G401 (cell line): Measurements from ENCODE around the gene FKBP5. TPM values are rescaled to one million over a fixed set of nuclear protein-coding genes. Genes with fewer than 3 reads are reported as not detected.

Experiments used
- DNase-seq: peaks from one replicate; pipeline ENCODE4 v3.0.0-alpha.2; 2015; ENCODE audit warnings: low spot score
- in situ Hi-C: cut with HindIII; loops from 2 replicates; pipeline ENCODE4 v1.10.0; 2016; ENCODE audit warnings: low sequenced_read_pairs, mixed read lengths
- total RNA-seq: library from RNA; depleted of rRNA; stranded (reverse); fragments of >200 nt; shearing (Covaris generic); gene quantifications from 2 replicates; pipeline ENCODE4 v1.2.3, GENCODE V29; 2014; rRNA removed

FKBP5 gene
- total RNA-seq, 1 experiment from 2014 or later, result 33.5 TPM

- DNase-seq, result no peak
- in situ Hi-C loops, result no loop called here
Observed at GRCh38 chr6:35532126-35532525, 156.6 kb downstream of the FKBP5 start.

- in situ Hi-C loops, result no loop called here
- DNase-seq, result no peak
Observed at GRCh38 chr6:35524380-35525020, 164.2 kb downstream of the FKBP5 start.

Other genes starting within 250 kb of the FKBP5 start
- gene FANCE, start 236.6 kb downstream of the FKBP5 start, total RNA-seq, result 21.0 and 22.2 TPM in 2 replicates
- gene RPL10A, start 220.5 kb downstream of the FKBP5 start, total RNA-seq, result 3,184 and 4,000 TPM in 2 replicates
- gene TEAD3, start 191.8 kb downstream of the FKBP5 start, total RNA-seq, result 15.6 and 19.4 TPM in 2 replicates
- not detected in 2 replicates for gene TULP1, start 176.0 kb downstream of the FKBP5 start, total RNA-seq
- 0.68 TPM in 1 of 2 replicates, not detected in the other for gene ARMC12, start 48.1 kb upstream of the FKBP5 start, total RNA-seq
- not detected in 2 replicates for gene CLPSL2, start 87.7 kb upstream of the FKBP5 start, total RNA-seq
- not detected in 2 replicates for gene CLPSL1, start 92.1 kb upstream of the FKBP5 start, total RNA-seq
- gene CLPS, start 108.4 kb upstream of the FKBP5 start, total RNA-seq, result not detected in 2 replicates
- not detected in 2 replicates for gene LHFPL5, start 116.4 kb upstream of the FKBP5 start, total RNA-seq
- 28.9 and 39.9 TPM in 2 replicates for gene SRPK1, start 232.2 kb upstream of the FKBP5 start, total RNA-seq